Measurements from ENCODE around the gene CANX. TPM values are rescaled to one million over a fixed set of nuclear protein-coding genes. Genes with fewer than 3 reads are reported as not detected.

The CANX gene
- total RNA-seq, 1 donor from 2014 or later: 597 TPM

Other genes starting within 250 kb of the CANX start
- gene RUFY1, start 148.4 kb upstream of the CANX start, total RNA-seq (ENCODE audit: low replicate concordance): 41.2 and 51.6 TPM in 2 replicates
- 560 and 893 TPM in 2 replicates for gene HNRNPH1, start 75.3 kb upstream of the CANX start, total RNA-seq (ENCODE audit: low replicate concordance)
- not detected in 2 replicates for gene CBY3, start 17.9 kb upstream of the CANX start, total RNA-seq (ENCODE audit: low replicate concordance)
- 32.9 and 42.6 TPM in 2 replicates for gene MAML1, start 33.9 kb downstream of the CANX start, total RNA-seq (ENCODE audit: low replicate concordance)
- 4.0 and 6.5 TPM in 2 replicates for gene LTC4S, start 95.0 kb downstream of the CANX start, total RNA-seq (ENCODE audit: low replicate concordance)
- 169 and 211 TPM in 2 replicates for gene MGAT4B, start 107.9 kb downstream of the CANX start, total RNA-seq (ENCODE audit: low replicate concordance)
- gene SQSTM1, start 121.9 kb downstream of the CANX start, total RNA-seq (ENCODE audit: low replicate concordance): 133 and 191 TPM in 2 replicates
- gene MRNIP, start 159.8 kb downstream of the CANX start, total RNA-seq (ENCODE audit: low replicate concordance): 31.1 and 47.6 TPM in 2 replicates
- gene TBC1D9B, start 208.9 kb downstream of the CANX start, total RNA-seq (ENCODE audit: low replicate concordance): 105 and 114 TPM in 2 replicates

All from type B pancreatic cell (in vitro differentiated cells).